Transverse colon (tissue), 4 donors: ENCODE measurements around the gene ABCB11. TPM values are rescaled to one million over a fixed set of nuclear protein-coding genes. Genes with fewer than 3 reads are reported as not detected.

Experiments used
- DNase-seq: peaks from one replicate; pipeline ENCODE4 v3.0.0-alpha.2; 2019
- H3K27ac ChIP-seq, 4 donors: fragments of 200-600 bp; sonication (generic); 2 replicates each; pipeline ENCODE4 v1.5.1; 2016 to 2018; ENCODE audit warnings: inconsistent platforms in 4 of 4
- H3K27me3 ChIP-seq: fragments of 200-600 bp; sonication (generic); 2 replicates; pipeline ENCODE4 v1.5.1; 2017; ENCODE audit warnings: inconsistent platforms
- H3K36me3 ChIP-seq, 4 donors: fragments of 200-600 bp; sonication (generic); 2 replicates each; pipeline ENCODE4 v1.5.1; 2017 to 2019; ENCODE audit warnings: inconsistent platforms in 4 of 4
- H3K4me1 ChIP-seq, 4 donors: fragments of 200-600 bp; sonication (generic); 2 replicates each; pipeline ENCODE4 v1.5.1; 2017 to 2020; ENCODE audit warnings: inconsistent platforms in 4 of 4
- H3K4me3 ChIP-seq, 4 donors: fragments of 200-600 bp; sonication (generic); 1 replicate in 1 of 4; 2 replicates in 3 of 4; pipeline versions ENCODE4 v1.5.1 to v1.6.1; 2017 to 2019; ENCODE audit warnings: inconsistent platforms in 4 of 4
- H3K9me3 ChIP-seq, 2 donors: fragments of 200-600 bp; sonication (generic); 2 replicates each; pipeline ENCODE4 v1.5.1; 2017 to 2019; ENCODE audit warnings: inconsistent platforms in 2 of 2
- CTCF ChIP-seq, 5 experiments: fragments of 200-600 bp in 3 of 5; fragments of 450-650 bp in 2 of 5; sonication (generic) in 3 of 5; IDR thresholded peaks; 1 replicate in 2 of 5; 2 replicates in 3 of 5; pipeline ENCODE4 v1.5.1; 2016 to 2017; ENCODE audit warnings: antibody characterized with exemption in 5 of 5, inconsistent platforms in 3 of 5, mild to moderate bottlenecking in 2 of 5, moderate library complexity in 1 of 5
- EP300 ChIP-seq: sonication (generic); formaldehyde crosslinking; IDR thresholded peaks from one replicate; pipeline ENCODE4 v1.6.1; 2017; ENCODE audit warnings: antibody characterized with exemption, low read depth
- POLR2A ChIP-seq: fragments of 450-650 bp; IDR thresholded peaks from one replicate; pipeline ENCODE4 v1.6.1; 2016; ENCODE audit warnings: antibody characterized with exemption, mild to moderate bottlenecking, moderate library complexity
- POLR2AphosphoS5 ChIP-seq, 3 donors: sonication (generic); formaldehyde crosslinking; IDR thresholded peaks; one replicate each; pipeline ENCODE4 v1.6.1; 2016; ENCODE audit warnings: antibody characterized with exemption in 3 of 3
- WGBS, 2 donors: methylation state at CpG; one replicate each; pipeline ENCODE4 v1.1.5; 2018; ENCODE audit warnings: low coverage in 1 of 2; 5-methylcytosine and 5-hydroxymethylcytosine counted together
- in situ Hi-C, 4 donors: fragments of 200-750 bp; cut with MboI; loops; one replicate each; pipeline versions ENCODE4 v1.15.0 to v1.15.1; 2017; ENCODE audit warnings: low sequenced_read_pairs in 3 of 4, low pct_ligation_motif_present in 1 of 4, low pct_unique_long_range_greater_than_20kb in 1 of 4
- intact Hi-C: fragments of 100-400 bp; cut with DNase I; formaldehyde crosslinking; loops from one replicate; pipeline ENCODE4 v1.15.1; 2023; ENCODE audit warnings: low total_unique reads
- total RNA-seq, 4 donors: library from RNA; depleted of rRNA; stranded (reverse); fragments of >200 nt; gene quantifications; one replicate each; pipeline ENCODE4 v1.1.0, GENCODE V29; 2016

ABCB11 gene
- total RNA-seq, 4 donors from 2014 or later: 4.8 to 41.8 (median 14.8) TPM

GRCh38 chr2:168912901-168913369 lies 118.2 kb downstream of the ABCB11 start:
- intact Hi-C loops (no loop called here), in situ Hi-C loops (loop anchor here in 3 of 4 donors (25.0 kb wide), 3 partner anchors 151 to 776 kb away; no protein-coding TSS in a partner anchor)
- H3K27ac ChIP-seq: no peak overlapping the region
- no peaks in the 10 kb centered on the region for H3K36me3 ChIP-seq
- TF ChIP-seq CTCF (IDR thresholded peaks at IDR 0.05) (no peak), EP300 (no peak), POLR2A (no peak), POLR2AphosphoS5 (IDR thresholded peaks at IDR 0.05) (no peak)
- WGBS, 2 donors: 17 to 45% methylated on average over 4 to 21 of the region's 21 CpGs
- peaks cover 0 to 5% (median 2%) of the 10 kb centered on the region in 4 donors for H3K4me1 ChIP-seq
- no peak for DNase-seq
- H3K9me3 ChIP-seq: no peaks in the 10 kb centered on the region
- peaks cover 9% of the 10 kb centered on the region for H3K27me3 ChIP-seq
- peak overlapping the region in 1 of 4 donors; percentile 30 for H3K4me3 ChIP-seq

GRCh38 chr2:168912466-168912865 lies 118.7 kb downstream of the ABCB11 start:
- in situ Hi-C loops: loop anchor here in 3 of 4 donors (25.0 kb wide), 3 partner anchors 150 to 775 kb away; no protein-coding TSS in a partner anchor
- no peaks in the 10 kb centered on the region for H3K36me3 ChIP-seq
- H3K9me3 ChIP-seq: no peaks in the 10 kb centered on the region
- peak overlapping the region in 1 of 4 donors; percentile 30 for H3K4me3 ChIP-seq
- H3K27me3 ChIP-seq: peaks cover 9% of the 10 kb centered on the region
- 45 to 58% methylated on average over 6 of the region's 6 CpGs for WGBS, 2 donors
- H3K27ac ChIP-seq: no peak overlapping the region
- intact Hi-C loops: no loop called here
- no peak for TF ChIP-seq POLR2AphosphoS5 (IDR thresholded peaks at IDR 0.05)
- TF ChIP-seq POLR2A: no peak
- TF ChIP-seq CTCF (IDR thresholded peaks at IDR 0.05): no peak
- no peak for TF ChIP-seq EP300
- peaks cover 0 to 5% (median 2%) of the 10 kb centered on the region in 4 donors for H3K4me1 ChIP-seq
- no peak for DNase-seq

GRCh38 chr2:168910330-168910729 lies 120.8 kb downstream of the ABCB11 start:
- Histone ChIP-seq H3K4me1 (peaks cover 0 to 5% (median 2%) of the 10 kb centered on the region in 4 donors), H3K27me3 (peaks cover 9% of the 10 kb centered on the region), H3K9me3 (no peaks in the 10 kb centered on the region), H3K36me3 (no peaks in the 10 kb centered on the region), H3K27ac (no peak overlapping the region), H3K4me3 (no peak overlapping the region)
- 79 to 81% methylated on average over 5 of the region's 5 CpGs for WGBS, 2 donors
- intact Hi-C loops: no loop called here
- no peak for TF ChIP-seq POLR2A
- no peak for TF ChIP-seq CTCF (IDR thresholded peaks at IDR 0.05)
- no peak for TF ChIP-seq POLR2AphosphoS5 (IDR thresholded peaks at IDR 0.05)
- TF ChIP-seq EP300: no peak
- in situ Hi-C loops: loop anchor here in 3 of 4 donors (25.0 kb wide), 3 partner anchors 148 to 773 kb away; no protein-coding TSS in a partner anchor
- no peak for DNase-seq

GRCh38 chr2:168907940-168908662 lies 123.0 kb downstream of the ABCB11 start:
- H3K4me3 ChIP-seq: no peak overlapping the region
- H3K27me3 ChIP-seq: peaks cover 11% of the 10 kb centered on the region
- peaks cover 0 to 5% (median 2%) of the 10 kb centered on the region in 4 donors for H3K4me1 ChIP-seq
- no peak overlapping the region for H3K27ac ChIP-seq
- intact Hi-C loops (no loop called here), in situ Hi-C loops (loop anchor here in 3 of 4 donors (25.0 kb wide), 3 partner anchors 146 to 771 kb away; no protein-coding TSS in a partner anchor)
- no peaks in the 10 kb centered on the region for H3K36me3 ChIP-seq
- TF ChIP-seq POLR2AphosphoS5 (IDR thresholded peaks at IDR 0.05): no peak
- no peak for TF ChIP-seq POLR2A
- no peak for TF ChIP-seq CTCF (IDR thresholded peaks at IDR 0.05)
- TF ChIP-seq EP300: no peak
- H3K9me3 ChIP-seq: no peaks in the 10 kb centered on the region
- DNase-seq: no peak
- WGBS, 2 donors: 90 to 92% methylated on average over 7 to 8 of the region's 8 CpGs
